HEK293 (cell line): ENCODE measurements around the gene TIE1.
A peak's percentile ranks its signal among the peaks of the same experiment; 100 is the strongest.

Source experiments
- CTCF ChIA-PET: fragments of 350-600 bp; formaldehyde crosslinking; extraction: SDS; loops from one replicate; lab custom pipeline; 2021; ENCODE audit warnings: antibody characterized with exemption; lab: Yijun Ruan, JAX
- POLR2A ChIA-PET: fragments of 300-600 bp; formaldehyde crosslinking; extraction: SDS; loops from one replicate; lab custom pipeline; 2020; ENCODE audit warnings: antibody characterized with exemption, inconsistent platforms; lab: Yijun Ruan, JAX
- H3K27ac ChIP-seq: fragments of 200-500 bp; sonication (Bioruptor generic); 2 replicates; pipeline ENCODE4 v1.5.1; 2014; ENCODE audit warnings: low read depth, low read length, control low read depth, inconsistent platforms; ENCODE audit errors: extremely low read depth
- H3K36me3 ChIP-seq, 2 experiments: fragments of 200-500 bp in 1 of 2; sonication (Bioruptor generic) in 1 of 2; 1 replicate in 1 of 2; 2 replicates in 1 of 2; pipeline ENCODE4 v1.5.1; 2014 to 2017; ENCODE audit warnings: inconsistent platforms in 2 of 2, low read length in 2 of 2; ENCODE audit not compliant: control insufficient read depth in 2 of 2, insufficient read depth in 1 of 2
- H3K4me1 ChIP-seq: fragments of 200-500 bp; sonication (Bioruptor generic); 2 replicates; pipeline ENCODE4 v1.5.1; 2014; ENCODE audit warnings: mild to moderate bottlenecking, low read length, inconsistent platforms; ENCODE audit not compliant: control insufficient read depth, insufficient read depth
- H3K4me3 ChIP-seq: 2 replicates; pipeline ENCODE4 v1.5.1; 2011; ENCODE audit warnings: low read depth, mild to moderate bottlenecking, control low read depth, low read length, moderate library complexity
- H3K9me3 ChIP-seq: fragments of 200-500 bp; sonication (Bioruptor generic); 2 replicates; pipeline ENCODE4 v1.5.1; 2014; ENCODE audit warnings: low read depth, low read length, inconsistent platforms; ENCODE audit not compliant: control insufficient read depth, insufficient read depth
- FEZF1 ChIP-seq: fragments of 450-650 bp; formaldehyde crosslinking; IDR thresholded peaks from 2 replicates; pipeline ENCODE4 v1.5.1; 2016; ENCODE audit warnings: missing biosample characterization, missing genetic modification characterization
- GLIS1 ChIP-seq: fragments of 450-650 bp; formaldehyde crosslinking; IDR thresholded peaks from 2 replicates; pipeline ENCODE4 v1.5.1; 2016; ENCODE audit warnings: missing biosample characterization, missing genetic modification characterization
- SCRT1 ChIP-seq: fragments of 450-650 bp; formaldehyde crosslinking; IDR thresholded peaks from 2 replicates; pipeline ENCODE4 v1.5.1; 2016; ENCODE audit warnings: missing biosample characterization, missing genetic modification characterization, borderline replicate concordance
- SETDB1 ChIP-seq: IDR thresholded peaks from one replicate; pipeline ENCODE4 v1.6.1; 2017; ENCODE audit warnings: mild to moderate bottlenecking, low read length, moderate library complexity, mixed read lengths; ENCODE audit not compliant: insufficient read length
- ZBTB17 ChIP-seq: fragments of 450-650 bp; formaldehyde crosslinking; IDR thresholded peaks from 2 replicates; pipeline ENCODE4 v1.5.1; 2016; ENCODE audit warnings: missing biosample characterization, missing genetic modification characterization
- ZBTB48 ChIP-seq: fragments of 450-650 bp; formaldehyde crosslinking; IDR thresholded peaks from 2 replicates; pipeline ENCODE4 v1.5.1; 2016; ENCODE audit warnings: missing biosample characterization, missing genetic modification characterization
- ZFHX2 ChIP-seq: fragments of 450-650 bp; formaldehyde crosslinking; conservative IDR thresholded peaks from 2 replicates; pipeline ENCODE4 v1.5.1; 2016; ENCODE audit warnings: missing biosample characterization, missing genetic modification characterization
- ZNF146 ChIP-seq: fragments of 450-650 bp; formaldehyde crosslinking; IDR thresholded peaks from 2 replicates; pipeline ENCODE4 v1.5.1; 2016; ENCODE audit warnings: missing biosample characterization, missing genetic modification characterization
- ZNF394 ChIP-seq: fragments of 450-650 bp; formaldehyde crosslinking; IDR thresholded peaks from 2 replicates; pipeline ENCODE4 v1.5.1; 2016; ENCODE audit warnings: missing biosample characterization, missing genetic modification characterization, mild to moderate bottlenecking, moderate library complexity, borderline replicate concordance
- ZNF473 ChIP-seq: fragments of 450-650 bp; formaldehyde crosslinking; IDR thresholded peaks from 2 replicates; pipeline ENCODE4 v1.5.1; 2017; ENCODE audit warnings: missing biosample characterization, missing genetic modification characterization
- ZNF571 ChIP-seq: fragments of 450-650 bp; formaldehyde crosslinking; IDR thresholded peaks from 2 replicates; pipeline ENCODE4 v1.5.0; 2017; ENCODE audit warnings: missing biosample characterization, missing genetic modification characterization
- ZNF747 ChIP-seq: fragments of 450-650 bp; formaldehyde crosslinking; IDR thresholded peaks from 2 replicates; pipeline ENCODE4 v1.5.1; 2016; ENCODE audit warnings: missing biosample characterization, missing genetic modification characterization
- ZNF830 ChIP-seq: fragments of 450-650 bp; IDR thresholded peaks from 2 replicates; pipeline ENCODE4 v1.5.0; 2018; ENCODE audit warnings: missing biosample characterization, missing genetic modification characterization, low read depth, mild to moderate bottlenecking, moderate library complexity
- TF ChIP-seq, protein P1 (sequence below): fragments of 450-650 bp; formaldehyde crosslinking; IDR thresholded peaks from 2 replicates; pipeline ENCODE4 v1.5.1; 2016; ENCODE audit warnings: missing biosample characterization, missing genetic modification characterization
- TF ChIP-seq, protein P2 (sequence below): fragments of 450-650 bp; formaldehyde crosslinking; IDR thresholded peaks from 2 replicates; pipeline ENCODE4 v1.5.1; 2016; ENCODE audit warnings: missing biosample characterization, missing genetic modification characterization
- TF ChIP-seq, protein P3 (sequence below): fragments of 450-650 bp; formaldehyde crosslinking; IDR thresholded peaks from 2 replicates; pipeline ENCODE4 v1.5.1; 2016; ENCODE audit warnings: missing biosample characterization, missing genetic modification characterization, borderline replicate concordance

The TIE1 gene

DNA sequence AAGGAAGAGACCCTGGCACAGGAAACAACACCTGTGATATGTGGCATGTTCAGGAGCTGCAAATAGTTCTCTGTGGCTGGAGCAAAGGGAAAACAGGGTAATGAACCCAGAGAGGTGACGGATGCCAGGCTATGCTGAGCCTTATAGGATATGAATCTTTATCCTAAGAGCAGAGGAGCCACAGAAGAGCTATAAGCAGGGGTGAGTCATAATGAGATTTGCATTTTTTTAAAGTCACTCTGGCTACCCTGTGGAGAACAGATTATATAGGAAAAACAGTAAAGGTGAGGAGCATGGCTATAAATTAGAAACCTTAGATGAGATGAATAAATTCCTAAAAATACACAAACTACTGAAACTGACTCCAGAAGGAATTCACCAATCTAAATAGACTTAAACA, 24.0 kb downstream of the TIE1 start (continued):
- TF ChIP-seq, protein P1, sequence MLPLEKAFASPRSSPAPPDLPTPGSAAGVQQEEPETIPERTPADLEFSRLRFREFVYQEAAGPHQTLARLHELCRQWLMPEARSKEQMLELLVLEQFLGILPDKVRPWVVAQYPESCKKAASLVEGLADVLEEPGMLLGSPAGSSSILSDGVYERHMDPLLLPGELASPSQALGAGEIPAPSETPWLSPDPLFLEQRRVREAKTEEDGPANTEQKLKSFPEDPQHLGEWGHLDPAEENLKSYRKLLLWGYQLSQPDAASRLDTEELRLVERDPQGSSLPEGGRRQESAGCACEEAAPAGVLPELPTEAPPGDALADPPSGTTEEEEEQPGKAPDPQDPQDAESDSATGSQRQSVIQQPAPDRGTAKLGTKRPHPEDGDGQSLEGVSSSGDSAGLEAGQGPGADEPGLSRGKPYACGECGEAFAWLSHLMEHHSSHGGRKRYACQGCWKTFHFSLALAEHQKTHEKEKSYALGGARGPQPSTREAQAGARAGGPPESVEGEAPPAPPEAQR = no peak
- TF ChIP-seq ZNF473 (tag by site-specific recombination) (no peak), ZFHX2 (no peak), ZNF830 (tag by site-specific recombination) (no peak), ZBTB17 (tag by site-specific recombination) (no peak), ZBTB48 (tag by site-specific recombination) (no peak)
- TF ChIP-seq, all 188 proteins: peak for 0

DNA sequence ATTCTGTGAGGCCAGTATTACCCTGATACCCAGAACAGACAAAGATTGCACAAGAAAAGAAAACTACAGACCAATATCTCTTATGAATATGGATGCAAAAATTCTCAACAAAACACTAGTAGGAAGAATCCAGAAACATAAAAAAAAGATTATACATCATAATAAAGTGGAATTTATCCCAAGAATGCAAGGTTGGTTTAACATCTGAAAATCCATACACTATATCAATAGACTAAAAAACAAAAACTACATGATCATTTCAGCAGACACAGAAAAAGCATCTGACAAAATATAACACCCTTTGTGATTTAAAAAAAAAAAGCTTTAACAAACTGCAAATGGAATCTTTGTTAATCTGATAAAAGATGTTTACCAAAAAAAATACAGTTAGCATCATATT, 24.6 kb downstream of the TIE1 start:
- TF ChIP-seq ZNF747 = no peak
- peak; percentile 73 for TF ChIP-seq SETDB1
- TF ChIP-seq, all 188 proteins: peak for 1
- POLR2A ChIA-PET = no interaction called here
- Histone ChIP-seq H3K9me3 (no peaks in the 10 kb centered on the region), H3K4me1 (no peaks in the 10 kb centered on the region), H3K27ac (no peak overlapping the region), H3K36me3 (no peaks in the 10 kb centered on the region), H3K4me3 (no peak overlapping the region)
- CTCF ChIA-PET = no interaction called here

DNA sequence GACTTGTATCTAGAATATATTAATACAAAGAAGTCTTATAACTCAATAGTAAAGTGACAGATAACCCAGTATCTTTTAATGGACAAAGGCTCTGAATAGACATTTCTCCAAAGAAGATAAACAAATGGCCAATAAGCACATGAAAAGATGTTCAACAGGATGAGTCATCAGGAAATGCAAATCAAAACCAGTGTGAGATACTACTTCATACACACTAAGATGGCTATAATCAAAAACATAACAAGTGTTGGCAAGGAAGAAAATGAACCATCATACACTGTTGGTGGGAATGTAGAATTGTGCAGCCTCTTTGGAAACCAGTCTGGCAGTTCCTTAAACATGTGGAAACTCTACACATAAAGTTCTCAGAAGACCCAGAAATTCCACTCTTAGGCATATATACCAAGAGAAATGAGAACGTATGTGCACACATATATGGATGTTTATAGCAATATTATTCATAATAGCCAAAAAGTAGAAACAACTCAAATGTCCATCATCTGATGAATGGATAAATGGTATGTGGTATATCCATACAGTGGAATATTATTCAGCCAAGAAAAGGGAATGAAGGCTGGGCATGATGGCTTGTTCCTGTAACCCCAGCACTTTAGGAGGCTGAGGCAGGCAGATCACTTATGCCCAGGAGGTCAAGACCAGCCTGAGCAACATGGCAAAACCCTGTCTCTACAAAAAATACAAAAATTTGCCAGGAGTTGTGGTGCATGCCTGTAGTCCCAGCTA, 26.9 kb downstream of the TIE1 start:
- ChIA-PET POLR2A (no interaction called here), CTCF (no interaction called here)
- H3K27ac ChIP-seq = no peak overlapping the region
- TF ChIP-seq FEZF1 (tag by site-specific recombination) (no peak), SCRT1 (tag by site-specific recombination) (no peak), ZNF146 (tag by site-specific recombination) (peak; percentile 95)
- TF ChIP-seq, protein P2, sequence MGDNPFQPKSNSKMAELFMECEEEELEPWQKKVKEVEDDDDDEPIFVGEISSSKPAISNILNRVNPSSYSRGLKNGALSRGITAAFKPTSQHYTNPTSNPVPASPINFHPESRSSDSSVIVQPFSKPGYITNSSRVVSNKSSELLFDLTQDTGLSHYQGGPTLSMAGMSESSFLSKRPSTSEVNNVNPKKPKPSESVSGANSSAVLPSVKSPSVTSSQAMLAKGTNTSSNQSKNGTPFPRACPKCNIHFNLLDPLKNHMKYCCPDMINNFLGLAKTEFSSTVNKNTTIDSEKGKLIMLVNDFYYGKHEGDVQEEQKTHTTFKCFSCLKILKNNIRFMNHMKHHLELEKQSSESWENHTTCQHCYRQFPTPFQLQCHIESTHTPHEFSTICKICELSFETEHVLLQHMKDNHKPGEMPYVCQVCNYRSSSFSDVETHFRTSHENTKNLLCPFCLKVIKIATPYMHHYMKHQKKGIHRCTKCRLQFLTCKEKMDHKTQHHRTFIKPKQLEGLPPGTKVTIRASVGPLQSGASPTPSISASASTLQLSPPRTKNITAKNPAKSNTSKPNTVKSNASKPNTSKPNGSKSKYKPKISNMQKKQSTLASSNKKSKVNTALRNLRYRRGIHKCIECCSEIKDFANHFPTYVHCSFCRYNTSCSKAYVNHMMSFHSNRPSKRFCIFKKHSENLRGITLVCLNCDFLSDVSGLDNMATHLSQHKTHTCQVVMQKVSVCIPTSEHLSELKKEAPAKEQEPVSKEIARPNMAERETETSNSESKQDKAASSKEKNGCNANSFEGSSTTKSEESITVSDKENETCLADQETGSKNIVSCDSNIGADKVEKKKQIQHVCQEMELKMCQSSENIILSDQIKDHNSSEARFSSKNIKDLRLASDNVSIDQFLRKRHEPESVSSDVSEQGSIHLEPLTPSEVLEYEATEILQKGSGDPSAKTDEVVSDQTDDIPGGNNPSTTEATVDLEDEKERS (tag by site-specific recombination) = 0 out of 2 replicates have a peak, but pooled peaks have one; percentile 58
- no peaks in the 10 kb centered on the region for H3K9me3 ChIP-seq
- H3K36me3 ChIP-seq = no peaks in the 10 kb centered on the region
- no peak overlapping the region for H3K4me3 ChIP-seq
- no peaks in the 10 kb centered on the region for H3K4me1 ChIP-seq

DNA sequence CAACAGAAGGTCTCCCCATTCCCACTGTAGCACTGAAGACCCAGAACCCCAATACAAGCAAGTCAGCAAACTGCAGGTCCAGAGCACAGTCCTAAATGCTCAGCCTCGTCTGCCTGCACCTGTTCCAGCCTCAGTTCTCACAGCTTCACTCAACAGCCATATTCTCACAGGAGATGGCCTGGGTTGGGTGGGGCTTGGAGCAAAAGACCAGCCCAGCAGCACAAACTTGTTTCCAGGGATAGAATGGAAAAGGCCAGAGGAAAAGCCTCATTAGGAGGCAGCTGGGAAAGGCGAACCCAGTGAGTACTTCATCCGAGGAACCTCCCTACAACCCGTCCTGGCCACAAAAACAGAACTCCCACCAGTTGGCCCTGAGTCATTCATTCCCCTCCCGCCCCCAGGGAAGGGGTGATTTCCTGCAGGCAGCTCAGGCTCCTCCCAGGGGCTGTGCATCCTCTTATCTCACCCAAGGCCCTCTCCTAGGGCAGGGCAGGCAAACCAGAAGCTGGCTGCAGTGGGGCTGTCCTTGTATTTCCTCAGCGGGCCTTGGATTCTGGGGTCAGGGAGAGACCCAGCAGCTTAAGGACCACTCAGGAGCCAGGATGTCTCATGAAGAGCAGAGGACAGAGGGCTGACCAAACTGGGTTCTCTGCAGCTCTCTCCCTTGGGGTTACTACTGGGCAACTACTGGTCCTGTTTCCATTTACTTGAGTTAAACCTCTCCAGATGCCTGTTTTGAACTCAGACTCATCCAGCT, 29.4 kb downstream of the TIE1 start:
- ChIA-PET CTCF (no interaction called here), POLR2A (interaction anchor here (1.2 to 1.7 kb wide), 3 partner anchors 10 to 28 kb away, joined by 4 to 6 read pairs (median 5); partner anchors contain the start of gene CDC20)
- TF ChIP-seq, protein P3, sequence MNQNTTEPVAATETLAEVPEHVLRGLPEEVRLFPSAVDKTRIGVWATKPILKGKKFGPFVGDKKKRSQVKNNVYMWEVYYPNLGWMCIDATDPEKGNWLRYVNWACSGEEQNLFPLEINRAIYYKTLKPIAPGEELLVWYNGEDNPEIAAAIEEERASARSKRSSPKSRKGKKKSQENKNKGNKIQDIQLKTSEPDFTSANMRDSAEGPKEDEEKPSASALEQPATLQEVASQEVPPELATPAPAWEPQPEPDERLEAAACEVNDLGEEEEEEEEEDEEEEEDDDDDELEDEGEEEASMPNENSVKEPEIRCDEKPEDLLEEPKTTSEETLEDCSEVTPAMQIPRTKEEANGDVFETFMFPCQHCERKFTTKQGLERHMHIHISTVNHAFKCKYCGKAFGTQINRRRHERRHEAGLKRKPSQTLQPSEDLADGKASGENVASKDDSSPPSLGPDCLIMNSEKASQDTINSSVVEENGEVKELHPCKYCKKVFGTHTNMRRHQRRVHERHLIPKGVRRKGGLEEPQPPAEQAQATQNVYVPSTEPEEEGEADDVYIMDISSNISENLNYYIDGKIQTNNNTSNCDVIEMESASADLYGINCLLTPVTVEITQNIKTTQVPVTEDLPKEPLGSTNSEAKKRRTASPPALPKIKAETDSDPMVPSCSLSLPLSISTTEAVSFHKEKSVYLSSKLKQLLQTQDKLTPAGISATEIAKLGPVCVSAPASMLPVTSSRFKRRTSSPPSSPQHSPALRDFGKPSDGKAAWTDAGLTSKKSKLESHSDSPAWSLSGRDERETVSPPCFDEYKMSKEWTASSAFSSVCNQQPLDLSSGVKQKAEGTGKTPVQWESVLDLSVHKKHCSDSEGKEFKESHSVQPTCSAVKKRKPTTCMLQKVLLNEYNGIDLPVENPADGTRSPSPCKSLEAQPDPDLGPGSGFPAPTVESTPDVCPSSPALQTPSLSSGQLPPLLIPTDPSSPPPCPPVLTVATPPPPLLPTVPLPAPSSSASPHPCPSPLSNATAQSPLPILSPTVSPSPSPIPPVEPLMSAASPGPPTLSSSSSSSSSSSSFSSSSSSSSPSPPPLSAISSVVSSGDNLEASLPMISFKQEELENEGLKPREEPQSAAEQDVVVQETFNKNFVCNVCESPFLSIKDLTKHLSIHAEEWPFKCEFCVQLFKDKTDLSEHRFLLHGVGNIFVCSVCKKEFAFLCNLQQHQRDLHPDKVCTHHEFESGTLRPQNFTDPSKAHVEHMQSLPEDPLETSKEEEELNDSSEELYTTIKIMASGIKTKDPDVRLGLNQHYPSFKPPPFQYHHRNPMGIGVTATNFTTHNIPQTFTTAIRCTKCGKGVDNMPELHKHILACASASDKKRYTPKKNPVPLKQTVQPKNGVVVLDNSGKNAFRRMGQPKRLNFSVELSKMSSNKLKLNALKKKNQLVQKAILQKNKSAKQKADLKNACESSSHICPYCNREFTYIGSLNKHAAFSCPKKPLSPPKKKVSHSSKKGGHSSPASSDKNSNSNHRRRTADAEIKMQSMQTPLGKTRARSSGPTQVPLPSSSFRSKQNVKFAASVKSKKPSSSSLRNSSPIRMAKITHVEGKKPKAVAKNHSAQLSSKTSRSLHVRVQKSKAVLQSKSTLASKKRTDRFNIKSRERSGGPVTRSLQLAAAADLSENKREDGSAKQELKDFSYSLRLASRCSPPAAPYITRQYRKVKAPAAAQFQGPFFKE (tag by site-specific recombination) = no peak
- TF ChIP-seq ZNF394 = no peak
- TF ChIP-seq ZNF571 (tag by site-specific recombination) = no peak
- TF ChIP-seq GLIS1 (tag by site-specific recombination) = 0 out of 2 replicates have a peak, but pooled peaks have one; percentile 38

More for the DNA sequence above, 29.4 kb downstream of the TIE1 start:
- Histone ChIP-seq H3K36me3 (no peaks in the 10 kb centered on the region), H3K9me3 (no peaks in the 10 kb centered on the region), H3K4me1 (no peaks in the 10 kb centered on the region), H3K27ac (no peak overlapping the region), H3K4me3 (no peak overlapping the region)
